ENCODE data around the gene CDC42EP4. TPM values are rescaled to one million over a fixed set of nuclear protein-coding genes. Genes with fewer than 3 reads are reported as not detected.
"Not testable (repeated sequence)": the region's sequence is repeated elsewhere in the genome, so short reads cannot be mapped to it uniquely, and the experiment has no call there.

Gene CDC42EP4
- total RNA-seq, 1 experiment from 2014 or later: 48.4 TPM

GRCh38 chr17:73266796-73267195, 45.0 kb downstream of the CDC42EP4 start:
- no peak for DNase-seq
- Histone ChIP-seq H3K36me3 (ENCODE audit: low read depth) (no peaks in the 10 kb centered on the region), H3K4me3 (no peak overlapping the region), H3K9me2 (ENCODE audit: insufficient read depth) (no peaks in the 10 kb centered on the region), H3K27ac (no peak overlapping the region), H4K20me1 (ENCODE audit: insufficient read depth) (no peaks in the 10 kb centered on the region), H2AFZ (no peak overlapping the region), H3F3A (ENCODE audit: insufficient read depth, low read depth) (peaks cover 6% of the 10 kb centered on the region; the same call in 1 of the 2 replicates), H3K27me3 (ENCODE audit: insufficient read depth, low read depth) (no peaks in the 10 kb centered on the region), H3K9me3 (ENCODE audit: insufficient read depth, low read depth) (no peaks in the 10 kb centered on the region), H3K4me2 (no peak overlapping the region), H3K79me2 (ENCODE audit: low read depth) (no peaks in the 10 kb centered on the region), H3K4me1 (replicated peaks; ENCODE audit: insufficient read depth) (peaks cover 22% of the 10 kb centered on the region)
- CTCF ChIA-PET: interaction anchor here (0.9 kb wide), 1 partner anchor 93 kb away, joined by 3 read pairs; no protein-coding TSS in a partner anchor
- BruUV-seq (replicated peaks): no TSS peak
- intact Hi-C loops (cut with micrococcal nuclease; ENCODE audit: unreplicated experiment): no loop called here
- POLR2A ChIA-PET (ENCODE audit: unreplicated experiment): interaction anchor here (0.6 kb wide), 1 partner anchor 23 kb away, joined by 3 read pairs; no protein-coding TSS in a partner anchor
- TF ChIP-seq EZH2 (IDR thresholded peaks at IDR 0.05; ENCODE audit: low read depth) (no peak), CTCF (conservative IDR thresholded peaks at IDR 0.05) (no peak)

DNA sequence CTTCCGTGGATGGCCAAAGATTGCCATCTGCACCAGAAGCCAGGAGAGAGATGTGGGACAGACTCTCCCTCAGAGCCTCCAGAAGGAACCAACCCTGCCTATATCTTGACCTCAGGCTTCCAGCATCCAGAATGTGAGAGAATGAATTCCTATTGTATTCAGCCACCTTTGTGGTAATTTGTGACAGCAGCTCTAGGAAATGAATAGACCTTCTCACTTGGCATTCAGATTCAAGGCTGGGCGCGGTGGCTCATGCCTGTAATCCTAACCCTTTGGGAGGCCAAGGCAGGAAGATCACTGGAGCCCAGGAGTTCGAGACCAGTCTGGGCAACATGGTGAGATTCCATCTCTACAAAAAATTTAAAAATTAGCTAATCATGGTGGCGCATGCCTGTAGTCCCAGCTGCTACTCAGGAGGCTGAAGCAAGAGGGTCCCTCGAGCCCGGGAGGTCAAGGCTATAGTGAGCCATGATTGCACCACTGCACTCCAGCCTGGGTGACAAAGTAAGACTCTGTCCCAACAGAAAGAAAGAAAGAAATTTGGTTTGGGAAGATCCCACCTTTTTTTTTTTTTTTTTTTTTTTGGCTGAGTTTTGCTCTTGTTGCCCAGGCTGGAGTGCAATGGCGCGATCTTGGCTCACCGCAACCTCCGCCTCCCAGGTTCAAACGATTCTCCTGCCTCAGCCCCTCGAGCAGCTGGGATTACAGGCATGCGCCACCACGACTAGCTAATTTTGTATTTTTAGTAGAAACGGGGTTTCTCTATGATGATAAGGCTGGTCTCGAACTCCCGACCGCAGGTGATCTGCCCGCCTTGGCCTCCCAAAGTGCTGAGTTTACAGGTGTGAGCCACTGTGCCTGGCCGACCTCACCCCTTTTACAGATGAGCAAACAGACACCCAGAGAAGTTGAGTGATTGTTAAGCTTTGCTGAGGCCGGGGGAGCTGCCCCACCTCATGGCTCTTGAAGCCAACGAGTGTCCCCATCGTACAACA, 45.9 kb downstream of the CDC42EP4 start:
- Histone ChIP-seq H3K36me3 (ENCODE audit: low read depth) (no peaks in the 10 kb centered on the region), H3K79me2 (ENCODE audit: low read depth) (no peaks in the 10 kb centered on the region), H3K27me3 (ENCODE audit: insufficient read depth, low read depth) (no peaks in the 10 kb centered on the region), H3K4me3 (no peak overlapping the region), H3K9me2 (ENCODE audit: insufficient read depth) (no peaks in the 10 kb centered on the region), H3K4me2 (no peak overlapping the region), H4K20me1 (ENCODE audit: insufficient read depth) (no peaks in the 10 kb centered on the region), H3K27ac (no peak overlapping the region), H2AFZ (no peak overlapping the region), H3K9me3 (ENCODE audit: insufficient read depth, low read depth) (no peaks in the 10 kb centered on the region), H3F3A (ENCODE audit: insufficient read depth, low read depth) (peaks cover 6% of the 10 kb centered on the region; the same call in 1 of the 2 replicates), H3K4me1 (replicated peaks; ENCODE audit: insufficient read depth) (peaks cover 22% of the 10 kb centered on the region)
- no peak for DNase-seq
- TF ChIP-seq EZH2 (IDR thresholded peaks at IDR 0.05; ENCODE audit: low read depth) (no peak), CTCF (conservative IDR thresholded peaks at IDR 0.05) (no peak)
- ChIA-PET POLR2A (ENCODE audit: unreplicated experiment) (interaction anchor here (0.6 kb wide), 1 partner anchor 24 kb away, joined by 3 read pairs; no protein-coding TSS in a partner anchor), CTCF (interaction anchor here (0.9 kb wide), 1 partner anchor 94 kb away, joined by 3 read pairs; no protein-coding TSS in a partner anchor)
- intact Hi-C loops (cut with micrococcal nuclease; ENCODE audit: unreplicated experiment): no loop called here
- BruUV-seq (replicated peaks): no TSS peak

GRCh38 chr17:73264448-73264847, 47.4 kb downstream of the CDC42EP4 start:
- H2AFZ ChIP-seq; H3K4me3 ChIP-seq; H3K27ac ChIP-seq; H3K9me3 ChIP-seq (ENCODE audit: insufficient read depth, low read depth); H3K4me2 ChIP-seq; DNase-seq; BruUV-seq (replicated peaks); H3K36me3 ChIP-seq (ENCODE audit: low read depth); intact Hi-C loops (cut with micrococcal nuclease; ENCODE audit: unreplicated experiment); H3K27me3 ChIP-seq (ENCODE audit: insufficient read depth, low read depth); H3K9me2 ChIP-seq (ENCODE audit: insufficient read depth); H3F3A ChIP-seq (ENCODE audit: insufficient read depth, low read depth); POLR2A ChIA-PET (ENCODE audit: unreplicated experiment); H4K20me1 ChIP-seq (ENCODE audit: insufficient read depth); H3K79me2 ChIP-seq (ENCODE audit: low read depth); CTCF ChIA-PET: not testable (repeated sequence)
- peaks cover 22% of the 10 kb centered on the region for H3K4me1 ChIP-seq (replicated peaks; ENCODE audit: insufficient read depth)
